Putamen (tissue), 1 donor: ENCODE results near the gene SCN8A.
"Not testable (repeated sequence)": the region's sequence is repeated elsewhere in the genome, so short reads cannot be mapped to it uniquely, and the experiment has no call there.

ENCODE experiments used
- DNase-seq: peaks from one replicate; pipeline ENCODE4 v3.0.0-alpha.2; 2016; ENCODE audit warnings: low spot score

Gene SCN8A

GRCh38 chr12:51771008-51771407 lies 180.0 kb downstream of the SCN8A start:
- no peak for DNase-seq

GRCh38 chr12:51773145-51773869 lies 182.3 kb downstream of the SCN8A start:
- no peak for DNase-seq

- no peak for DNase-seq
Measured at GRCh38 chr12:51774933-51775332, 183.9 kb downstream of the SCN8A start.

GRCh38 chr12:51777457-51777856 lies 186.4 kb downstream of the SCN8A start:
- no peak for DNase-seq

GRCh38 chr12:51777973-51778372 lies 186.9 kb downstream of the SCN8A start:
- no peak for DNase-seq

- peak; percentile 16 for DNase-seq
Measured at GRCh38 chr12:51779876-51780275, 188.8 kb downstream of the SCN8A start.

GRCh38 chr12:51784688-51785087 lies 193.7 kb downstream of the SCN8A start:
- DNase-seq = no peak

- no peak for DNase-seq
Measured at GRCh38 chr12:51785906-51786305, 194.9 kb downstream of the SCN8A start.

GRCh38 chr12:51788876-51789275 lies 197.8 kb downstream of the SCN8A start:
- no peak for DNase-seq

- no peak for DNase-seq
Measured at GRCh38 chr12:51792417-51792816, 201.4 kb downstream of the SCN8A start.

- DNase-seq = no peak
Measured at GRCh38 chr12:51793201-51793600, 202.2 kb downstream of the SCN8A start.

- no peak for DNase-seq
Measured at GRCh38 chr12:51797301-51797700, 206.3 kb downstream of the SCN8A start.

- not testable (repeated sequence) for DNase-seq
Measured at GRCh38 chr12:51798051-51798450, 207.0 kb downstream of the SCN8A start.

- DNase-seq = no peak
Measured at GRCh38 chr12:51798501-51798900, 207.5 kb downstream of the SCN8A start.

- DNase-seq = peak; percentile 47
Measured at GRCh38 chr12:51801027-51801426, 210.0 kb downstream of the SCN8A start.

- no peak for DNase-seq
Measured at GRCh38 chr12:51806896-51807295, 215.9 kb downstream of the SCN8A start.

- no peak for DNase-seq
Measured at GRCh38 chr12:51809193-51809592, 218.2 kb downstream of the SCN8A start.

- no peak for DNase-seq
Measured at GRCh38 chr12:51811203-51812202, 220.5 kb downstream of the SCN8A start.

GRCh38 chr12:51812871-51813270 lies 221.8 kb downstream of the SCN8A start:
- DNase-seq = no peak

GRCh38 chr12:51813931-51814310 lies 222.9 kb downstream of the SCN8A start:
- DNase-seq = no peak

GRCh38 chr12:51814311-51815088 lies 223.5 kb downstream of the SCN8A start:
- DNase-seq = peak; percentile 67

- no peak for DNase-seq
Measured at GRCh38 chr12:51815571-51815970, 224.5 kb downstream of the SCN8A start.
